GM12872 (cell line): ENCODE results near the gene SEC61A1.

Experiments used
- CTCF ChIP-seq: IDR thresholded peaks from 3 replicates; pipeline ENCODE4 v1.5.1; 2011; ENCODE audit warnings: low read depth, mild to moderate bottlenecking, low read length, moderate library complexity; ENCODE audit not compliant: insufficient read depth

The SEC61A1 gene

GRCh38 chr3:128078875-128079274 is 26.6 kb downstream of the SEC61A1 start:
- no peak for TF ChIP-seq CTCF

- TF ChIP-seq CTCF, result no peak
These were observed 27.6 kb downstream of the SEC61A1 start for GRCh38 chr3:128079823-128080222.

- TF ChIP-seq CTCF, result no peak
These were observed 28.3 kb downstream of the SEC61A1 start for GRCh38 chr3:128080323-128081080.

GRCh38 chr3:128081226-128081625 is 29.0 kb downstream of the SEC61A1 start:
- TF ChIP-seq CTCF, result no peak

GRCh38 chr3:128081846-128082245 is 29.6 kb downstream of the SEC61A1 start:
- no peak for TF ChIP-seq CTCF

- TF ChIP-seq CTCF, result no peak
These were observed 30.3 kb downstream of the SEC61A1 start for GRCh38 chr3:128082546-128082945.

- TF ChIP-seq CTCF, result no peak
These were observed 31.2 kb downstream of the SEC61A1 start for GRCh38 chr3:128083396-128083795.
